ENCODE data around the gene HTRA1. TPM values are rescaled to one million over a fixed set of nuclear protein-coding genes. Genes with fewer than 3 reads are reported as not detected.

HTRA1 gene
- total and polyA plus RNA-seq, 2 of the 4 experiments (the other 2 are of a cell fraction) = 28.5 to 108 TPM

DNA sequence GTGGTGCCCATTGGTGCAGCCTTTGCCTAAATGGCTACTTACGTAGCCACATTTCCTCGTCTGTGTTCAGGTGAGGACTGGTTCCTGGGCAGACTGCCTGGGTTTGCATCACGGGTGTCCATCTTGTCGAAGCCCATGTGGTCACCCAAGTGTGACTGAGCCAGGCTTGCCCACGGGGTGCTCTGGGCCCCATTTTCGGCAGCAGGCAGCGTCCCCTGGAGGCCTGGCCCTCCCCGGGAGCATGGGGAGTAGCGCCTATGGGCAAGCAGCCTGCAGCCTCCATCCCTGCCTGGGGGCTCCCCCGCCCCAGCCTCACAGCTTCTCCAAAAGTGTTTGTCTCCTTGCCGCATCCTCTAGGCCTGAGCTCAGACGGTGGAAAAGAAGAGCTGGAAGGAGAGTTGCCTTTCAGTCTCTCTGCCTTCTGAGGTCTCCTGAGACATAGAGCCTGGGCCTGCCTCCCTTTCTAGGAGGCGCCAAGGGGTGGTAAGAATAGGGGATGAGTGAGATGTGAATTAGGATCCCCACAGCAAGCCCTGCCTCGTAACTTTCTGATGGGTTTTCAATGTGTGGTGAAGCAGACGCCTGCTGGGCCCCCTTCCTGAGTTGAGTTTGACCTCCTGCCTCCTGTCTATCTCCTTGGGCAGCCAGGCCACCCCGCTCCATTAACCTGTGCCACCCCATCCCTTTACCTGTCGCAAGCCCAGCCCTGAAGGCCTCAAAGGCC, 42.7 kb downstream of the HTRA1 start:
- dilution Hi-C loops (cut with HindIII; ENCODE audit: low sequenced_read_pairs, unreplicated experiment) = no loop called here
- BruUV-seq (replicated peaks) = no TSS peak
- intact Hi-C loops (cut with micrococcal nuclease) = loop anchor here (2.0 kb wide), 1 partner anchor 35 kb away; no protein-coding TSS in a partner anchor
- Histone ChIP-seq H2AK9ac (replicated peaks; ENCODE audit: low read depth, low read length, poor library complexity) (peak overlapping the region; percentile 53), H3K9me1 (ENCODE audit: insufficient read depth, low read length) (no peaks in the 10 kb centered on the region; the same call in 1 of the 2 replicates), H3K14ac (replicated peaks; ENCODE audit: low read depth, low read length) (no peak overlapping the region), H4K8ac (ENCODE audit: low read depth in 2 of 2, low read length in 2 of 2) (peak overlapping the region in 1 of 2 experiments; percentile 28; a peak in 1 of 4 replicates), H4K91ac (ENCODE audit: insufficient read depth, low read depth, low read length) (peak overlapping the region; percentile 51), H3K4ac (ENCODE audit: low read depth, low read length) (peak overlapping the region; percentile 40; the same call in 1 of the 2 replicates), H3K23ac (ENCODE audit: low read depth, low read length) (no peak overlapping the region), H4K20me1 (ENCODE audit: insufficient read depth, low read length) (peaks cover 8% of the 10 kb centered on the region), H4K5ac (ENCODE audit: low read depth, low read length) (no peak overlapping the region), H2BK20ac (ENCODE audit: low read depth, low read length) (no peak overlapping the region), H2AFZ (replicated peaks; ENCODE audit: low read length, poor library complexity) (peak overlapping the region; percentile 83), H2BK5ac (ENCODE audit: low read depth, low read length, poor library complexity, severe bottlenecking) (no peak overlapping the region), H2BK120ac (ENCODE audit: low read depth, low read length) (peak overlapping the region; percentile 46; the same call in 1 of the 2 replicates), H3K4me3 (ENCODE audit: insufficient read depth, low read depth, low read length) (no peak overlapping the region), H3K56ac (ENCODE audit: extremely low read depth, insufficient read depth, low read length) (no peak overlapping the region), H3K4me2 (ENCODE audit: low read depth, low read length) (no peak overlapping the region), H3K27me3 (ENCODE audit: control insufficient read depth, insufficient read depth, low read length) (no peaks in the 10 kb centered on the region), H2BK15ac (ENCODE audit: low read depth, low read length) (no peak overlapping the region), H3K36me3 (ENCODE audit: control insufficient read depth, insufficient read depth, low read length) (peaks cover 18% of the 10 kb centered on the region), H3K9me3 (ENCODE audit: control insufficient read depth, insufficient read depth, low read length) (no peaks in the 10 kb centered on the region), H3K18ac (ENCODE audit: low read depth, low read length) (no peak overlapping the region), H3K27ac (ENCODE audit: insufficient read depth, low read length) (no peak overlapping the region; the same call in 1 of the 2 replicates), H3K4me1 (ENCODE audit: control insufficient read depth, insufficient read depth, low read length) (peaks cover 6% of the 10 kb centered on the region), H3K79me1 (ENCODE audit: low read depth in 1 of 2, low read length in 2 of 2) (no peaks in the 10 kb centered on the region; a peak in 1 of 4 replicates), H2AK5ac (ENCODE audit: low read depth, low read length) (peak overlapping the region; percentile 15; the same call in 1 of the 2 replicates), H3K9ac (ENCODE audit: low read depth, low read length) (no peak overlapping the region)
- DNase-seq = no peak
- WGBS, 2 experiments (ENCODE audit: extremely low coverage in 2 of 2, insufficient read length in 1 of 2) = 85% methylated on average over 7 of the region's 17 CpGs; no CpG with 5 or more reads in 1 of the 2 experiments
- ATAC-seq (ENCODE audit: low read depth) = no peak
- in situ Hi-C loops (cut with MboI; ENCODE audit: low sequenced_read_pairs) = no loop called here
- ChIA-PET CTCF (no interaction called here), POLR2A (ENCODE audit: unreplicated experiment) (no interaction called here)
- TF ChIP-seq FOS (IDR thresholded peaks at IDR 0.05; ENCODE audit: low read depth, low read length) (no peak), CEBPB (IDR thresholded peaks at IDR 0.05; ENCODE audit: low read depth, low read length) (no peak)

Measured in IMR-90 (cell line).